ENCODE results near the gene SLC5A10.

GRCh38 chr17:18987230-18987610 is 35.3 kb downstream of the SLC5A10 start:
- TF ChIP-seq CTCF (IDR thresholded peaks at IDR 0.05): no peak
- TF ChIP-seq POLR2A (IDR thresholded peaks at IDR 0.05): no peak

Measured in esophagus squamous epithelium (tissue), 4 donors.